Fibroblast of the aortic adventitia (primary cell): ENCODE data around the gene ATP1A1. TPM values are rescaled to one million over a fixed set of nuclear protein-coding genes. Genes with fewer than 3 reads are reported as not detected.

ENCODE experiments used
- DNase-seq: peaks from one replicate; pipeline ENCODE4 v3.0.0-alpha.2; 2010; ENCODE audit warnings: low read depth
- H3K4me3 ChIP-seq: 2 replicates; pipeline ENCODE4 v1.5.1; 2011; ENCODE audit warnings: low read depth, mild to moderate bottlenecking, control low read depth, low read length, moderate library complexity
- total RNA-seq: library from RNA; depleted of rRNA; stranded (reverse); fragments of >200 nt; gene quantifications from 2 replicates; pipeline ENCODE4 v1.2.3, GENCODE V29; 2012; ENCODE audit warnings: low replicate concordance
- TF ChIP-seq, protein P1 (sequence below): IDR thresholded peaks from 2 replicates; pipeline ENCODE4 v1.5.1; 2011; ENCODE audit warnings: mild to moderate bottlenecking, low read length, control low read depth, inconsistent platforms; ENCODE audit not compliant: insufficient read depth

The ATP1A1 gene
- total RNA-seq, 1 donor, result 126 TPM

DNA sequence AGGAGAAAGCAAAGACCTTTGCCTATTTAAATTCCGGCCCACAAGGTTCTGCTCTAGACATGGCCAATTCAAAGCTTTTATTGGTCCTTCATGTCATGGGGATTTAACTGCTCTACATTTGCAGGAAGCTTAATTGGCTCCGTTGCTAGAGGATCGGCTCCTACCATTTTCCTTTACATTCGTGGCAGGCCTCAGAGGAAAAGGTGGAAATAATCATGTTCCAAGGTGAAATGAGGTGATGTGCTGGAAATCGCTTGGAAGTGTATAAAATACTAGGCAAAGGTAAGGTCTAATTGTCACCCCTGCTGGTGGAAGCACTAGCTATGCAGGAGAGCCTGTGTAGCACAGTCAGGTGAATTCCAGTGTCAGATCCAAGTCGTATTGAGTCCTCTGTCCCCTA is 55.5 kb downstream of the ATP1A1 start:
- TF ChIP-seq, protein P1, sequence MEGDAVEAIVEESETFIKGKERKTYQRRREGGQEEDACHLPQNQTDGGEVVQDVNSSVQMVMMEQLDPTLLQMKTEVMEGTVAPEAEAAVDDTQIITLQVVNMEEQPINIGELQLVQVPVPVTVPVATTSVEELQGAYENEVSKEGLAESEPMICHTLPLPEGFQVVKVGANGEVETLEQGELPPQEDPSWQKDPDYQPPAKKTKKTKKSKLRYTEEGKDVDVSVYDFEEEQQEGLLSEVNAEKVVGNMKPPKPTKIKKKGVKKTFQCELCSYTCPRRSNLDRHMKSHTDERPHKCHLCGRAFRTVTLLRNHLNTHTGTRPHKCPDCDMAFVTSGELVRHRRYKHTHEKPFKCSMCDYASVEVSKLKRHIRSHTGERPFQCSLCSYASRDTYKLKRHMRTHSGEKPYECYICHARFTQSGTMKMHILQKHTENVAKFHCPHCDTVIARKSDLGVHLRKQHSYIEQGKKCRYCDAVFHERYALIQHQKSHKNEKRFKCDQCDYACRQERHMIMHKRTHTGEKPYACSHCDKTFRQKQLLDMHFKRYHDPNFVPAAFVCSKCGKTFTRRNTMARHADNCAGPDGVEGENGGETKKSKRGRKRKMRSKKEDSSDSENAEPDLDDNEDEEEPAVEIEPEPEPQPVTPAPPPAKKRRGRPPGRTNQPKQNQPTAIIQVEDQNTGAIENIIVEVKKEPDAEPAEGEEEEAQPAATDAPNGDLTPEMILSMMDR, result no peak
- no peak for DNase-seq
- H3K4me3 ChIP-seq, result no peak overlapping the region

DNA sequence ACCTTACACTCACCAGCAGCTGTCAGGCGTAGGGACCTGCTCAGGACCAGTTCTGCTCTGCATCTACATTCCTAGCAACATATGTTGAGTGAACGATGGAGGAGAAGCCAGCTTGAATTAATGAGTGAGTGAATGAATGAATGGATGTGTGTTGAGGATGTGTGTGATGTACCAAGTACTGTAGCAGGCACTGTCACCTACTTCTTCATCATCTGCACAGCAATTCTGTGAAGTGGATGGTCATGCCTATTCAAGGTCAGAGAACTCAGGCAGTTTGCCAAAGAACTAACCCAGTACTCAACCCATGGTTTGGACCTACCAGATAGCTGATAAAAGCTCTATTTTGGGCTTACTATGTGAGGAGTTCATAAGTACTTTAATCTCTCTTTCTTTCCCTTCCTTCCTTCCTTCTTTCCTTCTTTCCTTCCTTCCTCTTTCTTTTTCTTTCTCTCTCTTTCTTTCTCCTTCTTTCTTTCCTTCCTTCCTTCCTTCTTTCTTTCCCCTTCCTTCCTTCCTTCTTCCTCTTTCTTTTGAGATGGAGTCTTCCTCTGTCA is 56.9 kb downstream of the ATP1A1 start:
- H3K4me3 ChIP-seq, result no peak overlapping the region
- DNase-seq, result no peak
- TF ChIP-seq, protein P1, result no peak

DNA sequence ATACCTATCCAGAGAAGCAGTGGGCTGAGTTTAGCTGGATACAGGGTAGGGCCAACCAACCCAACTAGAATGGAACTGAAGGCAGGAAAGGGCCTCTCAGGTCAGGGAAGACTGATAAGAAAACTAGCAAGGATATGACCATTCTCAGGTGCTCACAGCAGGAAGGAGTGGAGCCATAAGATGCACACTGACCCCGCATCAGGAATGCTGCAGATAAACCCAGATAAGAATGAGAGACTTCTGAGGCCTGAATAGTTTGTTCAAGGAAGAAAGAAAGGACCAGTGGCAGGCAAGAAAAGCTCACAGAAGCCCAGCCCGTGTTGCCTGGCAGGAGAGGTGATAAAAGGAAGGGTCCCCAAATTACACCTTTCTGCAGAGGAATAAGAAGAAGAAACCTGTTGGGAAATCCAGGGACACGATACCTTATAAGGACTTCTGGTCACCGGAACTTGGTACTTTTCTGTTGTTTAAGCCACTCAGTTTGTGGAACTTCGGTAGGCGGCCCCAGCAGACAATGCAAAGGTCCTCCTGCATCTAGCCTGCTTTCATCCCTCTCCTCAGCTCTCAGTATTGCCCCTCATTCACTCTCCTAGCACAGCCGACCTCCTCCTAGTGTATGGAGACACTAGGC is 58.9 kb downstream of the ATP1A1 start:
- TF ChIP-seq, protein P1, result no peak
- no peak for DNase-seq
- no peak overlapping the region for H3K4me3 ChIP-seq

DNA sequence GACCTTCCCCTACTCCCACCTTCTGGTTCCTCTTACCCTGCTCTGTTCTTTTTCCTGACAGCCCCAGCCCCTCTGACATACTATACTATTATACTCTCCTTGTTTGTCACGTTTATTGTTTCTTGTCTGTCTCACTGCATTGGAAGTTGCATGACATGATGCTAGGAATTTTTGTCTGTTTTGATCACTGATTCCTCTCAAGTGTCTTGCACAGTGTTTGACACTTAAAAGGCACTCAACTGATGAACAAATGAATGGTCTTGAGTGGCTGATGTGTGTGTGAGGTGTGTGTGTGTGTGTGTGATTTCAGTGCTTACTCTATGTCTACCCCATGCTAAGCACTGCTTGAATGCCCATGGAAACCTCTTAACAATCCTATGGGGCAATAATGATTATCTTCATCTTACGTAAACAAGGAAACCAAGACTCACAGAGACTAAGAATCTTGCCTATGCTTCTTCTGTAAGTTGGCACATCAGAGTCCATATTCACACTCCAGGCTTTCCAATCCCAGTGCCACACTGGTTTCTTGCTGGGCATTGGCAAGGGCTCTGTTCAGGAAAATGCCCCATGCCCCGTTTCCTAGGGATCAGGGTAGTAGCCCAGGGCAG is 59.7 kb downstream of the ATP1A1 start:
- H3K4me3 ChIP-seq, result no peak overlapping the region
- TF ChIP-seq, protein P1, result no peak
- no peak for DNase-seq

DNA sequence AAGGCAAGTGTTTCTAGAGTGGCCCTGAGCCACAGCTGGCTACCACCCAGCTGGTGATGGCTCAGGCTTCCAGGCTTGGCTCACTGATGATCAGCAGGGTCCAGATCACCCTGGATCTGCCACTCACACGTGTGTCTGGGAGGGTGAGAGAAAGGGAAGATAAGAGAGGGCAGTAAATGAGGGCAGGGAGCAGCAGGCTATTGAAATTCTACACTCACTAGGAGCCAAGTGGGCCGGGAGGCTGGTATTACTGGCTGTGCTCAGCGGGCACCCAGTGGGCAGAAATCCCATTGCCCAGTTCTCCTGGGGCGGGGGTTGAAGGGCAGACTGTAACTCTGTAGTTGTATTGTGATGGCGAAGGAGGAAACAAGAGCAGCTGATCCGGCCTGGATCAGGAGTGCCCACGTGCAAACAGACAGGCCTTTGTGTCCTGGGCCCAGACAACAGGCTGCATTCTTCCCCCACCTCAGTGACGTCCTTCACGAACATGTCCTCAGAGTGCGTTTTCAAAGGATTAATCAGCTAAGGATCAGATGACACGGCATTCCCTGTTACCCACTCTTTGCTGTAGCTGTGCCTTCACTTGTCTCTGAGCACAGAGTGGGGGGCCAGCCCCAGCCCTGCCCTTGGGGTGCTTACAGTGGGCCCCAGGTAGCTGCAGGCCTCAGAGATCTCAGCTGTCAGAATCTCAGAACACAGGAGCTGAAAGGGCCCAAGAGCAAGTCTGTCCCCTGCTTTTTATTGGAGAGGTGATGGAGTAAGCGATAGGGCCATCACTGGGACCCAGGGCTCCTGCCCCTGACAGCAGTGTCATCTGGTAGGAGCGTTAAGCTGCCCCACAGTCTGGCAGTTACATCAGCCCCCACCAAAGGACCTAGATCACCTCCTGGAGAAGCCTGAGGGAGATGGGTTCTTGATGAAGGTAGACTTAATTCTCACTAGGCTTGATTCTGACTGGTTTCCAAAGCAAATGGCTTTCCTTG is 60.5 kb downstream of the ATP1A1 start:
- TF ChIP-seq, protein P1, result no peak
- no peak overlapping the region for H3K4me3 ChIP-seq
- no peak for DNase-seq

DNA sequence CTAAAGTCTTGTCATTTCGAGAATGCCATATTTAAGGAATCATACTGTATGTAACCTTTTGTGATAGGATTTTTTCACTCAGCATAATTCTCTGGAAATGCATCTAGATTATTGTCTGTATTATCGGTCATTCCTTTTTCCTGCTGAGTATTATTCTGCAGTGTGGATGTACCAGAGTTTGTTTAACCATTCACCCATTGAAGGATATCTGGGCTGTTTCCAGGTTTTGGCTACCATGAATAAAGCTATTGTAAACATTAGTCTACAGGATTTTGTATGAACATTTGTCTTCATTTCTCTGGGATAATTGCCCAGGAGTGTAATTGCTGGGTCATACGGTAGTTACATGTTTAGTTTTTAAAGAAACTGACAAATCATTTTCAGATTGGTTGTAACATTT is 61.8 kb downstream of the ATP1A1 start:
- peak; percentile 13 for DNase-seq

More for the DNA sequence above, 61.8 kb downstream of the ATP1A1 start:
- no peak overlapping the region for H3K4me3 ChIP-seq
- TF ChIP-seq, protein P1, result no peak
